ENCODE results near the gene CD58.
A peak's percentile ranks its signal among the peaks of the same experiment; 100 is the strongest.
"Not testable (repeated sequence)": the region's sequence is repeated elsewhere in the genome, so short reads cannot be mapped to it uniquely, and the experiment has no call there.

Gene CD58

GRCh38 chr1:116570358-116571214 lies at the start of gene CD58:
CD58 (minus strand) TSS chr1:116571026; CDS start chr1:116570972, 54 bp downstream.
- no peaks in the 10 kb centered on the region for H3K9me3 Mint-ChIP-seq
- H3K27me3 Mint-ChIP-seq (ENCODE audit: low read depth, poor library complexity) = peaks cover 11% of the 10 kb centered on the region
- H3K4me3 Mint-ChIP-seq = peak within 1 kb of the TSS; percentile 79
- peak; percentile 87 for DNase-seq
- peaks cover 47% of the 10 kb centered on the region for H3K4me1 Mint-ChIP-seq
- no peaks in the 10 kb centered on the region for H3K36me3 Mint-ChIP-seq (ENCODE audit: low read depth)
- TF ChIP-seq CTCF (IDR thresholded peaks at IDR 0.05) = peak; percentile 71
- H3K27ac Mint-ChIP-seq = peak within 1 kb of the TSS; percentile 83

GRCh38 chr1:116620392-116620791 lies 49.6 kb upstream of the CD58 start:
- Mint-ChIP-seq H3K9me3 (peaks cover 16% of the 10 kb centered on the region), H3K4me1 (peaks cover 27% of the 10 kb centered on the region), H3K36me3 (ENCODE audit: low read depth) (peaks cover 10% of the 10 kb centered on the region)
- H3K27me3 Mint-ChIP-seq (ENCODE audit: low read depth, poor library complexity); DNase-seq; H3K27ac Mint-ChIP-seq; H3K4me3 Mint-ChIP-seq: not testable (repeated sequence)

- Mint-ChIP-seq H3K9me3 (peaks cover 16% of the 10 kb centered on the region), H3K36me3 (ENCODE audit: low read depth) (peaks cover 15% of the 10 kb centered on the region), H3K4me1 (peaks cover 20% of the 10 kb centered on the region)
- DNase-seq; H3K27me3 Mint-ChIP-seq (ENCODE audit: low read depth, poor library complexity); H3K4me3 Mint-ChIP-seq; H3K27ac Mint-ChIP-seq: not testable (repeated sequence)
These were observed 48.3 kb upstream of the CD58 start for GRCh38 chr1:116619106-116619505.

- not testable (repeated sequence) for DNase-seq; H3K4me3 Mint-ChIP-seq; H3K27me3 Mint-ChIP-seq (ENCODE audit: low read depth, poor library complexity)
- H3K27ac Mint-ChIP-seq = peak overlapping the region; percentile 74
- H3K9me3 Mint-ChIP-seq = peaks cover 16% of the 10 kb centered on the region
- H3K4me1 Mint-ChIP-seq = peaks cover 20% of the 10 kb centered on the region
- peaks cover 15% of the 10 kb centered on the region for H3K36me3 Mint-ChIP-seq (ENCODE audit: low read depth)
These were observed 47.0 kb upstream of the CD58 start for GRCh38 chr1:116617808-116618207.

- peaks cover 19% of the 10 kb centered on the region for H3K4me1 Mint-ChIP-seq
- H3K27me3 Mint-ChIP-seq (ENCODE audit: low read depth, poor library complexity); DNase-seq; H3K9me3 Mint-ChIP-seq; H3K36me3 Mint-ChIP-seq (ENCODE audit: low read depth); H3K4me3 Mint-ChIP-seq; H3K27ac Mint-ChIP-seq: not testable (repeated sequence)
These were observed 43.0 kb upstream of the CD58 start for GRCh38 chr1:116613825-116614224.

GRCh38 chr1:116609801-116610371 lies 39.1 kb upstream of the CD58 start:
- not testable (repeated sequence) for H3K27ac Mint-ChIP-seq; H3K4me3 Mint-ChIP-seq; DNase-seq; H3K27me3 Mint-ChIP-seq (ENCODE audit: low read depth, poor library complexity); H3K9me3 Mint-ChIP-seq
- Mint-ChIP-seq H3K36me3 (ENCODE audit: low read depth) (peaks cover 14% of the 10 kb centered on the region), H3K4me1 (peaks cover 19% of the 10 kb centered on the region)

GRCh38 chr1:116608841-116609240 lies 38.0 kb upstream of the CD58 start:
- H3K36me3 Mint-ChIP-seq (ENCODE audit: low read depth); DNase-seq; H3K27me3 Mint-ChIP-seq (ENCODE audit: low read depth, poor library complexity); H3K4me3 Mint-ChIP-seq; H3K9me3 Mint-ChIP-seq; H3K27ac Mint-ChIP-seq: not testable (repeated sequence)
- H3K4me1 Mint-ChIP-seq = peaks cover 19% of the 10 kb centered on the region

GRCh38 chr1:116608151-116608550 lies 37.3 kb upstream of the CD58 start:
- Mint-ChIP-seq H3K36me3 (ENCODE audit: low read depth) (peaks cover 14% of the 10 kb centered on the region), H3K4me1 (peaks cover 19% of the 10 kb centered on the region), H3K27ac (peak overlapping the region; percentile 93)
- H3K27me3 Mint-ChIP-seq (ENCODE audit: low read depth, poor library complexity); H3K4me3 Mint-ChIP-seq; H3K9me3 Mint-ChIP-seq; DNase-seq: not testable (repeated sequence)

- not testable (repeated sequence) for DNase-seq; H3K9me3 Mint-ChIP-seq; H3K4me3 Mint-ChIP-seq; H3K27me3 Mint-ChIP-seq (ENCODE audit: low read depth, poor library complexity); H3K27ac Mint-ChIP-seq
- H3K4me1 Mint-ChIP-seq = peaks cover 19% of the 10 kb centered on the region
- H3K36me3 Mint-ChIP-seq (ENCODE audit: low read depth) = peaks cover 14% of the 10 kb centered on the region
These were observed 36.6 kb upstream of the CD58 start for GRCh38 chr1:116607463-116607862.

- H3K9me3 Mint-ChIP-seq; DNase-seq; H3K4me3 Mint-ChIP-seq; H3K27me3 Mint-ChIP-seq (ENCODE audit: low read depth, poor library complexity): not testable (repeated sequence)
- Mint-ChIP-seq H3K27ac (peak overlapping the region; percentile 75), H3K36me3 (ENCODE audit: low read depth) (peaks cover 14% of the 10 kb centered on the region), H3K4me1 (peaks cover 19% of the 10 kb centered on the region)
These were observed 35.2 kb upstream of the CD58 start for GRCh38 chr1:116606067-116606466.
